Effector memory CD4-positive, alpha-beta T cell (primary cell): Measurements from ENCODE around the gene LRFN2.

Experiments
- DNase-seq, 3 donors: peaks; one replicate each; pipeline ENCODE4 v3.0.0-alpha.2; 2020
- H3K27ac ChIP-seq: 2 replicates; pipeline ENCODE4 v1.7.0; 2013; ENCODE audit warnings: mild to moderate bottlenecking, low read length, moderate library complexity; ENCODE audit not compliant: insufficient read depth, poor library complexity, severe bottlenecking
- H3K27me3 ChIP-seq: replicated peaks from 2 replicates; pipeline ENCODE4 v1.7.0; 2013; ENCODE audit warnings: mild to moderate bottlenecking, low read length; ENCODE audit not compliant: insufficient read depth, control insufficient read depth, poor library complexity, severe bottlenecking
- H3K36me3 ChIP-seq: 2 replicates; pipeline ENCODE4 v1.7.0; 2013; ENCODE audit warnings: mild to moderate bottlenecking, low read length, moderate library complexity; ENCODE audit not compliant: control insufficient read depth, insufficient read depth
- H3K4me1 ChIP-seq: 2 replicates; pipeline ENCODE4 v1.7.0; 2013; ENCODE audit warnings: low read length, mild to moderate bottlenecking; ENCODE audit not compliant: control insufficient read depth, insufficient read depth, poor library complexity, severe bottlenecking
- H3K4me3 ChIP-seq: 2 replicates; pipeline ENCODE4 v1.7.0; 2013; ENCODE audit warnings: low read length, low read depth, mild to moderate bottlenecking; ENCODE audit not compliant: insufficient read depth, poor library complexity, severe bottlenecking
- H3K9me3 ChIP-seq: 2 replicates; pipeline ENCODE4 v1.7.0; 2013; ENCODE audit warnings: mild to moderate bottlenecking, low read length, moderate library complexity; ENCODE audit not compliant: control insufficient read depth

Gene LRFN2

DNA sequence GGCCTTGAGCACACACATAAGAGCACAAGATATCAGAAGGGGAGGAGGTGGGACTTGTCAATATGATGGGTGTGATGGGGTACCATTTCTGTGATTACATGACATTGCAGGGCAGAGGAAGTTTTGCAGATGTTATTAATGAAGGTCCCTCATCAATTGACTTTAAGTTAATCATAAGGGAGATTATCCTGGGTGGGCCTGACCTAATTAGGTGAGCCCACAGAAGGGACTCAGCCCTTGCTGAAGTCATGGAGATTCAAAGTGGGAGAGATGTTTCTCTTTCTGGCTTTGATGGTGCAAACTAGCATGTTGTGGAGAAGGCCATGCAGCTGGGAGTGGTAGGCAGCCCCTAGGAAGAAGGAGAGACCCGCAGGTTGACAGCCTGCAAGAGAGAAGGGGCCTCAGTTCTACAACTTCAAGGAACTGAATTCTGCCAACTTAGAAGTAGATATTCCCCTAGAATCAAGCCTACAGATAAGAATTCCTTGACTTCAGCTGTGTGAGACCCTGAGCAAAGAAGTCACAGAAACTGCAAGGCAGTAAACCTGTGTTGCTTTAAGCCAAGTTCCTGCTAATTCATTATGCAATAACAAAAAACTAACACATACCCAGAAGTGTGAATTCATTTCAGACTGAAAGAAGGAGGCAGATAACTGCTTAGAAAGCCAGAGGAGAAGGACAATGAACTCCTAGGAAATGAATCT lies 131.3 kb downstream of the LRFN2 start:
- no peak overlapping the region for H3K27ac ChIP-seq
- H3K36me3 ChIP-seq = no peaks in the 10 kb centered on the region
- no peaks in the 10 kb centered on the region for H3K27me3 ChIP-seq
- no peaks in the 10 kb centered on the region for H3K4me1 ChIP-seq
- no peaks in the 10 kb centered on the region for H3K9me3 ChIP-seq
- H3K4me3 ChIP-seq = no peak overlapping the region
- no peak for DNase-seq

DNA sequence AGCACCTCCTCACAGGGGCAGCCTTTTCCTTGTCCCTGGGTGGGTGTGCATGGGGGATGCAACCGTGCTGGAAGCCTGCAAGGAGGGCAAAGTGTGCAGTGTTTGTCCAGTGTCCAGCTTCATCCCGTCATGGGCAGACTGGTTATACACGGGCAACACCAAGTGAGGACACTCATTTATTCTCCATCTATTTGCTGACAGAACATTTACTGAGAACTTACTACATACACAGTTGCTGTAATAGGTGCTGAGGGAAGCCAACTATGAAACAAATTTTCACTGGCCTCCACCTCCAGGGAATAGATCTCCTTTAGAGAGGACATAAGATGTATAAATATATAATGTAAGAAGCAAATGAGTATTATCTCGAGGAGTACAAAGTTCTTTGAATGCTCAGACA lies 136.7 kb downstream of the LRFN2 start:
- no peak overlapping the region for H3K27ac ChIP-seq
- no peak for DNase-seq
- no peaks in the 10 kb centered on the region for H3K4me1 ChIP-seq
- H3K36me3 ChIP-seq = no peaks in the 10 kb centered on the region
- H3K4me3 ChIP-seq = no peak overlapping the region
- no peaks in the 10 kb centered on the region for H3K27me3 ChIP-seq
- H3K9me3 ChIP-seq = no peaks in the 10 kb centered on the region

DNA sequence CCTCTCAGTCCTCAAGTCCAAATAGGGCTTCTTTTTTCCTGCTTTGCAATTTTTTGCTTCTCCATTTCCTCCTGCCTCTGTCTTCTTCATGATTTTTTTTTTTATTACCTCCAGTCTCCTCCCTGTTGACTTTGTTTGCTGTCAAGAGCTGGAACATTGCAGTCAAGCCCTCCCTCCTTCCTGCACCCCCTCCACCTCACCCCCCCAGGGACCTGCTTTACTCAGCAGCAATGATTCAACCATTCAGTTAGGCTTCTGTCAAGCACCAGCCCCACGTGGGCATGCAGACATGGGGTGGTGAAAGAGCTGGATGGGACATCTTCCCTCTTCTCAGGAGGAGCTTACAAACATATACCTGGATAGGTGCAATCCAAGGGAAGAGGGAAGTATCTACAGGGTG lies 142.4 kb downstream of the LRFN2 start:
- Histone ChIP-seq H3K9me3 (no peaks in the 10 kb centered on the region), H3K36me3 (no peaks in the 10 kb centered on the region), H3K4me3 (no peak overlapping the region), H3K27me3 (no peaks in the 10 kb centered on the region), H3K27ac (no peak overlapping the region), H3K4me1 (no peaks in the 10 kb centered on the region)
- no peak for DNase-seq

GRCh38 chr6:40444312-40444711 lies 142.9 kb downstream of the LRFN2 start:
- DNase-seq = no peak
- no peaks in the 10 kb centered on the region for H3K4me1 ChIP-seq

DNA sequence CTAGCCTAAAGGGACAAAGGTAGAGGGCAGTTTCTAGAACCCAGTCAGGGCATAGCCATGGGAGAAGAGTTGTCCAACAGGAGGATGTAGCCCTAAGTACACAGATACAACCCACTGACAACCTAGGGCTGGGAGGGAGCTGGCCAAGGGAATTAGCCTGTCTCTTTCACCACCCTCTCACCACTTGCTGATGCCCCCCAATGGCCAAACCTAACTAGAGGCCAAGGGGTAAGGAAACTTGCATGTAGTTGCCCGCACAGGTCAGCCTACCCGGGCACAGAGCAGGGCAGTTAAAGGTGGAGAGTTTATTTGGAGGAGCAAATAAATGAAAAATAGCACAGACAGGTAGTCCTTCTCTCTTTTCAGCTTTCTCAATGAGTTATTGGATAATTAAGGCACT lies 143.3 kb downstream of the LRFN2 start:
- H3K36me3 ChIP-seq = no peaks in the 10 kb centered on the region
- no peak overlapping the region for H3K27ac ChIP-seq
- H3K9me3 ChIP-seq = no peaks in the 10 kb centered on the region
- H3K27me3 ChIP-seq = no peaks in the 10 kb centered on the region
- H3K4me1 ChIP-seq = no peaks in the 10 kb centered on the region
- no peak overlapping the region for H3K4me3 ChIP-seq
- no peak for DNase-seq

More at GRCh38 chr6:40444312-40444711, 142.9 kb downstream of the LRFN2 start:
- no peak overlapping the region for H3K27ac ChIP-seq
- H3K36me3 ChIP-seq = no peaks in the 10 kb centered on the region
- H3K9me3 ChIP-seq = no peaks in the 10 kb centered on the region
- H3K27me3 ChIP-seq = no peaks in the 10 kb centered on the region
- H3K4me3 ChIP-seq = no peak overlapping the region

GRCh38 chr6:40442591-40442990 lies 144.6 kb downstream of the LRFN2 start:
- no peaks in the 10 kb centered on the region for H3K36me3 ChIP-seq
- no peak for DNase-seq
- no peak overlapping the region for H3K27ac ChIP-seq
- no peak overlapping the region for H3K4me3 ChIP-seq
- no peaks in the 10 kb centered on the region for H3K9me3 ChIP-seq
- no peaks in the 10 kb centered on the region for H3K4me1 ChIP-seq
- no peaks in the 10 kb centered on the region for H3K27me3 ChIP-seq

GRCh38 chr6:40441150-40441549 lies 146.0 kb downstream of the LRFN2 start:
- no peak overlapping the region for H3K27ac ChIP-seq
- no peaks in the 10 kb centered on the region for H3K36me3 ChIP-seq
- H3K4me3 ChIP-seq = no peak overlapping the region
- no peaks in the 10 kb centered on the region for H3K4me1 ChIP-seq
- H3K9me3 ChIP-seq = no peaks in the 10 kb centered on the region
- no peaks in the 10 kb centered on the region for H3K27me3 ChIP-seq
- DNase-seq = no peak

GRCh38 chr6:40440053-40440452 lies 147.1 kb downstream of the LRFN2 start:
- DNase-seq = no peak
- H3K4me1 ChIP-seq = no peaks in the 10 kb centered on the region
- no peaks in the 10 kb centered on the region for H3K36me3 ChIP-seq
- H3K27ac ChIP-seq = no peak overlapping the region
- H3K4me3 ChIP-seq = no peak overlapping the region
- no peaks in the 10 kb centered on the region for H3K27me3 ChIP-seq
- no peaks in the 10 kb centered on the region for H3K9me3 ChIP-seq

- H3K27me3 ChIP-seq = no peaks in the 10 kb centered on the region
- no peak overlapping the region for H3K27ac ChIP-seq
- H3K4me3 ChIP-seq = no peak overlapping the region
- H3K9me3 ChIP-seq = no peaks in the 10 kb centered on the region
- H3K36me3 ChIP-seq = no peaks in the 10 kb centered on the region
- no peaks in the 10 kb centered on the region for H3K4me1 ChIP-seq
- no peak for DNase-seq
These were observed 148.0 kb downstream of the LRFN2 start for GRCh38 chr6:40439026-40439800.

- DNase-seq = no peak
- no peaks in the 10 kb centered on the region for H3K4me1 ChIP-seq
- no peaks in the 10 kb centered on the region for H3K9me3 ChIP-seq
- H3K27ac ChIP-seq = no peak overlapping the region
- H3K36me3 ChIP-seq = no peaks in the 10 kb centered on the region
- H3K4me3 ChIP-seq = no peak overlapping the region
- no peaks in the 10 kb centered on the region for H3K27me3 ChIP-seq
These were observed 148.8 kb downstream of the LRFN2 start for GRCh38 chr6:40438246-40438887.
